Measurements from ENCODE around the gene RALGPS1.
"Not testable (repeated sequence)": the region's sequence is repeated elsewhere in the genome, so short reads cannot be mapped to it uniquely, and the experiment has no call there.

The RALGPS1 gene

DNA sequence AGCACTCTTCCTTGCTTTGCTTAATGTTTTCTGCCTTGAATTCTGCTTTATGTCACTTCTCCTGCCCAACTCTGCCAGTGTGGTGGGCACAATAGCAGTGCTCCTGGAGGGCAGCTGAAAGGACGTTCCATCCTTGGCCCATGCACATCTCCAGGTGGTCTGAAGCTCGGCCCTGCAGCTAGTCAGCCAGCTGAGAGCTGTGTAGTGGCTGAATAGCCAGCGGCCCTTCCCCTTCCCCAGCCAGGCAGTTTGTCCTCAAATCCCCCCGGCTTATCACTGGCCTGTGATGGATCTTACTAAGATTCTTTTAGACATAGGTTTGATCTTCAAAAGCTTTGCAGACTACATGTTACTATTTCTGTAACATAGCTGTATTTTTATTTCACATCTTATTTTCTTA lies 250.5 kb downstream of the RALGPS1 start:
- DNase-seq: no peak

DNA sequence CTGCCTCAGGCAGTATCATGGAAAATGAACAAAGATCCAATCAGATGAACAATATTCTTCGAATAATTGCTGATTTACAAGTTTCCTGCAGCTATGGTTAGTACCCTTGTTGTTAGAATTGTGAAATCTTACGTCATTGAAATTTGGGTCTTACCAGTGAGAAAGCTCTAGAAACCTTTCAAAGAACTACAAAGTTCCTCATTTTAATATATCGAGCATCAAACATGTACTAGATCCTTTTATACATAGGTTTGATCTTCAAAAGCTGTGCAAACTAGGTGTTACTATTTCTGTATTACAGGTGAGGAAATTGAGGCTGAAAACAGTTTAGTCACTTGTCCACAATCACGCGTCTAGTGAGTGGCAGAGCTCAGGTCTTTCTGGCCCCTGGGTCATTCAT lies 251.5 kb downstream of the RALGPS1 start:
- no peak for DNase-seq

GRCh38 chr9:127166651-127167524 lies 252.3 kb downstream of the RALGPS1 start:
- no peak for DNase-seq

DNA sequence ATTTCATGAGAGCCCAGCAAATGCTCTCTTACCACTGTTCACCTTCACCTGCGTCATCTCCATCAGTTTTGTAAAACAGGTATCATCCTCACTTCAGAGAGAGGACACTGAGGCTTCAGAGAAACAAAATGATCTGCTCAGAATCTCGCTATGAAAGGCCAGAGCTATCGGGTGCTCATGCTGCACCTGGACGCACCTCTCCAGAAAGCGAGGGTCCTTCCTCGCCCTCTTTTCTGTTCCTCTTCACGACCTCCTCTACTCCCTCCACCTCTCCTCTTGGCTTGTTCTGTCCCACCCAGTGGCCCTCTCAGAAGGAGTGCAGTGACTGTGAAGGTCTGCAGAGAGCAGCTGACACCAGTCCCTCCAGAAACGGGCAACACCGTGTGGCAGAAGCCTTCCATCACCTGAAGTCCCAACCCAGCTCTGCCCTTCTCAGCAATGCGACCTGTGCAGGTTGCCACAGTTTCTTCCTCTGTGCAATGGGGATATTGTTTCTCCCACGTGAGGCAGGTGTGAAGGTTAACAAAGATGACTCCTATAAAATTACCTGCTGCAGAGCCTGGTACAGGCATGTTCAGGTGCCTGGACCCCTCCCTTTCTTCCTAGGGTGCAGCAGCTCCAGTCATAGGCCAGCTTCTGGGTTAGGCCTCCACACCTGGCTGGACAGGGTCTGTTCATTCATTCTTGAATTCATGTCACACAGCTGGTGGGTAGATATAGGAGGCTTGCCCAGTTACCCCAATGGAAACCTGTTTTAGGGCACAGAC lies 253.2 kb downstream of the RALGPS1 start:
- no peak for DNase-seq

DNA sequence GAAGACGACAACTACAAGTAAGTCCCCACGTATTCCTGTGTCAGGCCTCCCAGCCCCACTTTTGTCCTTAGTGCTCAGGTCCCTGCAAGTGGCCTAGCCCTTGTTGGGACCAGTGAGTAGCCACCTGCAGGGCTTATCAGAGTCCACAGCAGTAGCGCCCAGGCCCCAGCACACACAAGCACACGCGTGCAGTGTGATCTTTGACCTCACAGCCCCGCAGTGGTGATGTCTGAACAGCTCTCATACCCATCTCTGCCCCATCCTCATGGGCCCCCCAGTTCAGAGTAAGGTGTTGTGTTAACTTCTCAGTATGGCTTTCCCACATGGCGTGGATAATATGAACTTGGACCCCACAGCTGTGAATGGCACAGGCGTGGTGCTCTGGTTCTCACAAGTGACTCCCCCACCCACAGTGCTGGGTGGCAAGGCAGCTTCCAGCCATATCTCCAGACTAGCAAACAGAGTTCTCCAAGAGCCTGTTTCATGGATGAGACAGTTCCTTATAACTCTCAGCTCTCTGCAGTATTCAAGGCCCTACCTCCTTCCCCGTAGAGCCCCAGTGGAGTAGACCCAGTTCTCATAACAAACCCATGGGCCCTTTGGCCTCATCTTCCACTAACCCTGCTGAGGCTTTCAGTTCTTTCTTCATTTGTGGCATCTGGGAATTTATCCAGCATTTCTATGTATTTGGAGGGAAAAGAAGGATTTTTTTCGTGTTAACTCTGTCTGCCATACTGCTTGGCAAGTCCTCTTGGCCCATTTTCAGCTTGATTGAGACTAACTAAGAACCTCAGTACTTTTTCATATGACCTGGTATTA lies 254.4 kb downstream of the RALGPS1 start:
- no peak for DNase-seq

GRCh38 chr9:127169575-127169883 lies 254.9 kb downstream of the RALGPS1 start:
- no peak for DNase-seq

GRCh38 chr9:127170103-127170502 lies 255.5 kb downstream of the RALGPS1 start:
- DNase-seq: no peak

GRCh38 chr9:127170652-127171051 lies 256.1 kb downstream of the RALGPS1 start:
- DNase-seq: no peak

DNA sequence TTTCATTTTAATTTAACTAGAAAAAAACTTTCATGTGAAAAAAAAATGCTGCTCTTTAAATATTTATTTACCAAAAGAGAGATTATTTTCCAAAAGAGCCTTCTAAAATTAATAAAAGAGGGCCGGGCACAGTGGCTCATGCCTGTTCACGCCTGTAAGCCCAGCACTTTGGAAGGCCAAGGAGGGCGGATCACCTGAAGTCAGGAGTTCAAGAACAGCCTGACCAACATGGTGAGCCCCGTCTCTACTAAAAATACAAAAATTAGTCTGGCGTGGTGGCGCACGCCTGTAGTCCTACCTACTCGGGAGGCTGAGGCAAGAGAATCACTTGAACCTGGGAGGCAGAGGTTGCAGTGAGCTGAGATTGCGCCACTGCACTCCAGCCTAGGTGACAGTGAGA lies 256.8 kb downstream of the RALGPS1 start:
- DNase-seq: not testable (repeated sequence)

DNA sequence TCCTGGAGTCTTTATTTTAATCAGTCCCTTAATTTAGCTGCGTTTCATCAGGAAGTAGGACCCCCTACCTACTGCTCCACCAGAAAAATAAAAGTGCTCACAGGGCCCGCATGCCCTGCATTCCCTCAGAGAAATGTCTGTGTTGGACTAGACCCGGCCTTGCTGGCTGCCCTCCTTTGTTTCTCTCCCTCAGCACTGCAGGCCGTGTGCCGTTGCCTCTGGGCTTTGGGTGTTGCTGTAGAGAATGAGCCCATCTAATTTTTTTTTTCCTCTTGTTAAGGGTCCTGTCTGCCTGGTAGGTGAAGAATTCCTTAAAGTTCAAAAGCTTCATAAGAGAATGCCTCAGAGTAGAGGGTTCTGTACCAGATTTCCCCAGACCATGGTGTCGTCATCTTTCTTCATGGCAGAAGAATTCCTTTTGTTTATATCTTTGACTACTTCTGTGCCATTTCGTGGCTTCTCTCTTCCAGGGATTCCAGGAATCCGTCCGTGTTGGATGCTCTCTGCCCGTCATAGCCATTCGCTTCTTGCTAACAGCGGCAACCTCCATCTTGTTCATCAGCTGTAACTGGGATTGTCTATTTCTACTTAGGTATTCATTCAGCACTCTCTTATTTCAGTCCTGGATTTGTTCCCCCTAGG lies 257.6 kb downstream of the RALGPS1 start:
- no peak for DNase-seq

GRCh38 chr9:127173063-127173462 lies 258.5 kb downstream of the RALGPS1 start:
- no peak for DNase-seq

- no peak for DNase-seq
Measured at GRCh38 chr9:127174386-127175318, 260.1 kb downstream of the RALGPS1 start.

- no peak for DNase-seq
Measured at GRCh38 chr9:127175319-127175715, 260.7 kb downstream of the RALGPS1 start.

DNA sequence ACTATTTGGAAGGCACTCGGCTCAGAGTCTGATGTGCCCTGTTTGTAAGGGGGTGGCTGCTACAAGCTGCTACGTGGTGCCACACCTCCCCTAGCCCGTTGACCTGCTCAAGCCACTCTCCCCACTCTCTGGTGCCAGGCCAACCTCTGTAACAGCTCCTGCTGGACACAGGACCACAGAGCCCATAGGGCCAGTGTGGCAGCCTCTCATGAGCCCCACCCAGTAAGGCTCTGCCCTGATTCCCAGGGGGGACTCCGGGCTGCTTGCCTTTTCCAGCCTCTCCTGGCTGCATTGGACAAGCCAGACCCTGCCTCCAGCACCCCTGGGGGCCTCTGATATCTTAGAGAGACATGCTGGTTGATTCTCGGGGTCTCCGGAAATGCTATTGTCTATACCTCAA lies 261.2 kb downstream of the RALGPS1 start:
- DNase-seq: no peak

DNA sequence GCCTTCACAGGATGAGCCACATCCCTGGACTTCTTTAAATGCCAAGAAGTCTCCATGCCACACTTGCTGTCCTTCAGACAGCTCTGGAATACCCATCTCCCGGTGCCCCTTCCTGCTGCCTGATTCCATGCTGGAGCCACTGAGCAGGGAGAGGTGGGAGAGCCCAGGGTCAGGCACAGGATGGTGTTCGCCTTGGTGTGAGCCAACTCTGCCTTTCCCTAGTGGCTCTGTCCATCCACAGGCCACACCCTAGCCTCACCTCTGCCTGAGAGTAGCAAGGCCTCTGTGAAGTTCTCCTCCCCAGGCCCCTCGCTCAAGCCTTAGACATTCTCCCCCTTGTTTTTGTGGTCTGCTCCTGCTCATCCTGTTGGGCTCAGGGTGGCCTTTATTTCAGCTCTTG lies 262.0 kb downstream of the RALGPS1 start:
- DNase-seq: no peak

DNA sequence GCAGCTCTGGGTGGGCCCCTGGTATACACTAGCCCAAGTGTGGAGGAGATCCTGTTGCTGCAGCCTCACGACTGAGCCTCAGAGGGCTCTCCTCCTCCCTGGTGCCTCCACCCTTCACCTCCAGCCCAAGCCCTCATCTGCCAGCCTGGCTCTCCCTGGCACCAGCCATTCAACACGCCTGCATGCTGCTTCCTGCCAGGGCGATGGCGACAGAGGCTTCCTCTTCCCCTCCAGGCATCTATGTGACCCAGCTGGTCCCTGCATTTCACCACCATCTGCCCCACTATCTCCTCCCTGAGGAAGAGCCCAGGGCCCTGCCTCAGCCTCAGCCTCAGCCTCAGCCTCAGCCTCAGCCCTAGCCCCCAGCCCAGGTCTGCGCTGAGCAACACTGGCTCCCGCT lies 262.6 kb downstream of the RALGPS1 start:
- no peak for DNase-seq

DNA sequence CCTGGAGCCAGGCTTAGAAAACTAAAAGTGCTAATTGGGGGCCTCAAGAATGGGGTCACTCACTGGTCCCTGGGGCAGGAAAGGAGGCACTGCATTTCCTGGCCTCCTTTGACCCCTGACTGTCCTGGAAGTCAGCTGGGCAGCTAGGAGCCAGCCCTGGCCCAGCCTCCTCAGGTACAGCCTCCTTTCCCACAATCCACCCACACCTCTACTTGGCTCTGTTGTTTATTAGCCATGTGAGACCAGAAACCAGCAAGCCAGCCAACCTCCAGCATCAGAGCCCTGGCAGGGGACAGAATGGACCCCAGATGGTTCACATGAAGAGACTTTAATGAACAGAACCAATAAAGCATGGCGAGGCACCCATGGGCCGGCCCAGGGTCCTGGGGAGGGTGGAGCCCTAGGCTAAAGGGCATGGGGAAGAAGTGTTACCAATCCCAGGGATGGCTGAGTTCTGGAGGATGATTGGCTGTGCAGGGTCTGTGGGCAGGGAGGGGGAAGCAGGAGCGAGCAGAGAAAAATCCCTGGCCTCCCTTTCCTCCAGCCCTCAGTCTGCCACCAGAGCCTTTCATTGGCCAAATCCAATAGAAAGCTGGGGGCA lies 263.2 kb downstream of the RALGPS1 start:
- DNase-seq: no peak

DNA sequence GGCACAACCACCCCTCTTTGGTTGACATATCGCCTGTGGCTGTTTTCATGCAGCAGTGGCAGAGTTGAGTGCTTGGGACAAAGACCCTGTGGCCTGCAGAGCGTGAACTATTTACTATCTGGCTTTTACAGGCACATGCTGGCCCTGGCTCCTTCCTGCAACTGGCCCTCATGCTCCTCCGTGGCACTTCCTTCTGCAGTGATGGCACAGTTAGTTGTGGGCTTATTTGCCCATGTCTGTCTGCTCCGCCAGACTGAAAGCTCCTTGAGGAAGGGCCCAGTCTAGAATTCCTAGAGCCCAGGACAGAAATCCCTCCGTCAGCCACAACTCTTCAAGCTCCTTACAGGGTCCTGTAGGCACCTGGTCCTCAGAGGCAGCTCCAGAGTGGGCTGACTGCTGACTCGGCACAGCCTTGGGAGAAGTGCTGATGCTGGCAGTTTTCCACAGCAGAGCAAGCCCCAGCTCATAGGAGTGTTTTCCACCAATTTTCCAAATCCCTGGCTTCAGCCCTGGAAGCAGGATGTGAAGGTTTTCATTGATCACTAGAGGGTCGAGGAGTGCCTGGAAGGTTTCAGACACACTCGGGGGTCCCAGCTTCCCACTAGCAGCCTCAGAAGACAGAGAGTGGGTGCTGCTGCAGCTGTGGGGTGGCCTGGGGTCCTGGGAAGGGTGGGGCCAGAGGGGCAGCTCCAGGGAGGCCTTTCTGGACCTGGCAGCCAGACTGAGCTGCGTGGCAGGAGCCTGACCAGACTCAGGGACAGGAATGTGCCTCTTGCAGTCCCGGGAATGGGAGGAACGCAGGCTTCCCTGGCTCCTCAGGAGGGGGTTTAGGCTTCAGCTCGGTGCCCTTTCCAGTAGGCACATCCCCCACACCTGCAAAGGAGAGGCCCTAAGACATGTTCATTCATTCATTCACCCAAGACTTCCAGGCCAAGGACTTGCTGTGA lies 264.4 kb downstream of the RALGPS1 start:
- no peak for DNase-seq

GRCh38 chr9:127179633-127180441 lies 265.3 kb downstream of the RALGPS1 start:
- no peak for DNase-seq

Data from stimulated activated naive CD4-positive, alpha-beta T cell (primary cell).